ENCODE results near the gene CUL3.

CUL3 gene

DNA sequence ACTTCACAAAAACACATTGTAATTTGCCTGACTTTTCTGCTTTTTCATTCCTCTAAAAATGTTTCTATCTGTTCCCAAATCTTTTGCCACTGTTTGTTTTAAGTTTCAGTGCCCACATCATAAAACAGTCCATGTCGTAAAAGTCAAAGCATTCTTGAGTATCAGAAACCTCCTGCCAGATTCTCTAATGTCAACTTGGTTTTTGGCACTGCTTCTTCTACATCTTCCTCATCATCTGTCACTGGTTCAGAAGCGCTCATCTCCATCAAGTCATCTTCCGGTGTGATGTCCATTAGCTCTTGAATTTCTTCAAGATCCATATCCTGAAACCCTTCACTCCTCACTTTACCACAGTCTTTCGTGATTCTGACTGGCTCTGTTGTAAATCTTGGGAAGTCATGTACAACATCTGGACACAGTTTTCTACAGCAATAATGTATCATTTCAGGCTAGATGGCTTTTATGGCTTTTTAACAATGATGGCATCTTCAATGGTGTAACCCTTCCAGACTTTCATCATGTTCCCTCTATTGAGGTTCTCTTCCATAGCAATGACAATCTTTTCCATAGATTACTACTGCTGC, 19.6 kb downstream of the CUL3 start:
- no peak for DNase-seq (ENCODE audit: extremely low read depth, low read depth)
- TF ChIP-seq, protein P1, sequence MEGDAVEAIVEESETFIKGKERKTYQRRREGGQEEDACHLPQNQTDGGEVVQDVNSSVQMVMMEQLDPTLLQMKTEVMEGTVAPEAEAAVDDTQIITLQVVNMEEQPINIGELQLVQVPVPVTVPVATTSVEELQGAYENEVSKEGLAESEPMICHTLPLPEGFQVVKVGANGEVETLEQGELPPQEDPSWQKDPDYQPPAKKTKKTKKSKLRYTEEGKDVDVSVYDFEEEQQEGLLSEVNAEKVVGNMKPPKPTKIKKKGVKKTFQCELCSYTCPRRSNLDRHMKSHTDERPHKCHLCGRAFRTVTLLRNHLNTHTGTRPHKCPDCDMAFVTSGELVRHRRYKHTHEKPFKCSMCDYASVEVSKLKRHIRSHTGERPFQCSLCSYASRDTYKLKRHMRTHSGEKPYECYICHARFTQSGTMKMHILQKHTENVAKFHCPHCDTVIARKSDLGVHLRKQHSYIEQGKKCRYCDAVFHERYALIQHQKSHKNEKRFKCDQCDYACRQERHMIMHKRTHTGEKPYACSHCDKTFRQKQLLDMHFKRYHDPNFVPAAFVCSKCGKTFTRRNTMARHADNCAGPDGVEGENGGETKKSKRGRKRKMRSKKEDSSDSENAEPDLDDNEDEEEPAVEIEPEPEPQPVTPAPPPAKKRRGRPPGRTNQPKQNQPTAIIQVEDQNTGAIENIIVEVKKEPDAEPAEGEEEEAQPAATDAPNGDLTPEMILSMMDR (IDR thresholded peaks at IDR 0.05; ENCODE audit: low read depth, low read length) = no peak

DNA sequence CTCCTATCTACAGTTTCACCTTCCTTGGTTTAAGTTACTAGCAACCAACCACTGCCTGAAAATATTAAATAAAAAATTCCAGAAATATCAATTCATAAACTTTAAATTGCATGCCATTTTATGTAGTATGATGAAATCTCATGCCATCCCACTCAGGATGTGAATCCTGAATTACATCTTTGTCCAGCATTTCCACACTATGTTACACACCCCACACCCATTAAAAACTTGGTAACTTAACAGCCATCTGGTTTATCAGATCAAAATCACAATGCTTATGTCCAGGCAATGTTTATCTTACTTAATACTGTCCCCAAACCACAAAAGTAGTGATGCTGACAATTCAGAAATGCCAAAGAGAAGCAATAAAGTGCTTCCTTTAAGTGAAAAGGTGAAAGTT, 21.6 kb downstream of the CUL3 start:
- TF ChIP-seq, protein P1 (IDR thresholded peaks at IDR 0.05; ENCODE audit: low read depth, low read length) = no peak
- no peak for DNase-seq (ENCODE audit: extremely low read depth, low read depth)

DNA sequence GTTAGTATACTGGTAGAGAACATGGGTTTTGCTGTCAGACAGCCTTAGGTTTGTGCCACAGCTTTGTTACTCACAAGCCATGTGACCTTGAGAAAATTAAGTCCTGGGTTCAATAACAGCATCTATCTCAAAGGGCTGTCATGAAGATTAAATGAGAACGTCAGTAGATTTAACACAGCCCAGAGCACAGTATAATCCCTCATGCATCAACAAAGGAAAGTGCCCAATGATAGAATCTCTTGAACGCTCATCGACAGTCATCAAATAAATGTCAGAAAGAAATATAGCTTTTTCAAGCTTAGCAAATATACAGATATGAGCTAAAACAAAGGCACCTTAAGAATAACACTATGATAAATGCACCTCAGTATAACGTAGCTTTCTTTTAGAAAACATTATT, 22.3 kb downstream of the CUL3 start:
- TF ChIP-seq, protein P1 (IDR thresholded peaks at IDR 0.05; ENCODE audit: low read depth, low read length) = no peak
- DNase-seq (ENCODE audit: extremely low read depth, low read depth) = no peak

DNA sequence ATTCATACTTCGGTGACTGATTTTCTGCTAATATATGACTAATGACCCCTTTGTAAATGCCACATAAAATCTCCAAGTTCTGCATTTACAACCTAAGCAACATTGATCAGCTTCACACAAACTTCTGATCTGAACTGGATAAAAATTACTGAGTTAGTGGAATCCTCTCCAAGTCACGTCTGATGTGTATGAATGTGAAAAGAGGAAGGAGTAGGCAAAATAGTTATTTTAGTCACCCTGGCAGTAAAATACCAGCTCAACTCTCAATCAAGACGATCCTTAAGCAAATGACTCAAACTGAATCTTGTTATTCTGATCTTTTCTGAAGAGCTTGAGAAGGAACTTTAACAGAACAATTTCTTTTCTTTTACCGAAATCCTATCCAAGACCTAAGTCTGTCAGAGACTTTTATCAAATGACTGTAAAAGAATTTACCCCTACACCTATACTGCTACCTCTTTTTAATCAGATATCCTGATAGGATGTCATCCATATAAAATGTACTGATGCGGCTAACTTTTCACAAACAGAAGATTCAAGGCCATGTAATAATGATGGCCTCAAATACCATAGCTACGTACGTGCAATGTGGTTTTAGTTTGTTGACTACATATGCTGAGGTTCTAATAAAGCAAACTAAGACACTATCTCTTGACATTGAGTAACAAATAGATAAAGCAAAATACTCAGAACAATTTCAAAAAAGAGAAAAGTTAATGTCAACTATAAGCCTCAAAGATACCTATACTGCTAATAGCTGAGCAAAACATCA, 23.7 kb downstream of the CUL3 start:
- TF ChIP-seq, protein P1 (IDR thresholded peaks at IDR 0.05; ENCODE audit: low read depth, low read length) = no peak
- DNase-seq (ENCODE audit: extremely low read depth, low read depth) = no peak

DNA sequence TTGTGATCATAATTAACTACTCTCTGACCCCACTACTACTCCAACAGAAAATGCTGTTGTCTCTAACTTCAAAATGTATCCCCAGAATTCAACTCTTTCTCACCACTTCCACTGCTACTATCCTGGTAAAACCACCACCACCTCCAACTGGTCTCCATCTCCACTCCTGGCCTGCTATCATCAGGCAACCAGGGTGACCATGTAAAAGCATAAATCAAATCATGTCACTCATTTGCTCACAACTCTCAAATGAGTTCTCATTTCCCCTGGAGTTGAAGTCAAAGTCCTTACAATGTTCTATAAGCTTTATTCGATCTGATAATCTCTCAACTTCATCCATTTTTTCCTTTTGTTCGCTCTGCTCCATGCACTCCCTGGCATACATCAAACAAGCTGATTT, 24.6 kb downstream of the CUL3 start:
- TF ChIP-seq, protein P1 (IDR thresholded peaks at IDR 0.05; ENCODE audit: low read depth, low read length) = no peak
- DNase-seq (ENCODE audit: extremely low read depth, low read depth) = no peak

DNA sequence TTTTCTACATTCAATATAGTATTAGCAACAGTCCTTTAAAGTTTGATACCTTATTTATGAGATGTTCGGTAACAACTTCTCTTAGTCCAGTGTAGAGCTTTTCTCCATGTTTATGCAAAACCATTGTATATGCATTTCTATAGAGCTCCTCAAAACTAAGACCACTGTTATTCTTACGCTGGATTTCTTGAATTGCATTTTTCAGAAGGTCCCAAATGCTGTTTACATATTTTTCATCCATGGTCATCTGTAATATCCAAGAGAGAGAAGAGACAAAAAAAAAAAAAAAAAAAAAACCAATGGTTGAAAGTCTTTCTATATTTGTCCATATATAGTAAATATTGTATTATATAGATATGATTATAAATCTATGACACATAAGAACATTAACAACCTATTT, 27.6 kb downstream of the CUL3 start:
- no peak for DNase-seq (ENCODE audit: extremely low read depth, low read depth)
- TF ChIP-seq, protein P1 (IDR thresholded peaks at IDR 0.05; ENCODE audit: low read depth, low read length) = no peak

DNA sequence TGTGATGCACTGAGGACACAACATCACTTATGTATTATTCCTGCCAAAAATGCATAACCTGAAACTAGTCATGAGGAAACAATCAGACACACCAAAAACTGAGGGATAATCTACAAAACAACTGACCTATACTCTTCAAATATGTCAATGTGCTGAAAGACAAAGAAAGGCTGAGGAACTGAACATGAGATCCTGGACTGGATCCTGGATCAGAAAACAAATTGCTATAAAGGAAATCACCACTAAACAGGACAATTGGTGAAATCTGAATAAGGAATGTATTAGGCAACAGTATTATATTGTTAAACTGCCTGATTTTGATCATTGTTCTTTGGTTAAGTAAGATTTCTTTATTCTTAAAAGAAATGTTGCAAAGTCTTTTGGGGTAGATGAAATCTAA, 28.8 kb downstream of the CUL3 start:
- TF ChIP-seq, protein P1 (IDR thresholded peaks at IDR 0.05; ENCODE audit: low read depth, low read length) = no peak
- DNase-seq (ENCODE audit: extremely low read depth, low read depth) = no peak
